Ishikawa (cell line): ENCODE data around the gene PLA2G2D.

ENCODE experiments used
- CEBPB ChIP-seq: IDR thresholded peaks from 2 replicates; pipeline ENCODE4 v1.6.1; 2012
- CREB1 ChIP-seq: IDR thresholded peaks from 2 replicates; pipeline ENCODE4 v1.6.1; 2012; ENCODE audit warnings: low read depth
- EGR1 ChIP-seq: IDR thresholded peaks from 2 replicates; pipeline ENCODE4 v1.6.1; 2012
- EP300 ChIP-seq: IDR thresholded peaks from 2 replicates; pipeline ENCODE4 v1.6.1; 2012; ENCODE audit warnings: borderline replicate concordance
- FOXM1 ChIP-seq: IDR thresholded peaks from 2 replicates; pipeline ENCODE4 v1.6.1; 2012; ENCODE audit warnings: low read depth, borderline replicate concordance
- MAX ChIP-seq: IDR thresholded peaks from 2 replicates; pipeline ENCODE4 v1.6.1; 2012
- NFIC ChIP-seq: IDR thresholded peaks from 2 replicates; pipeline ENCODE4 v1.6.1; 2012
- RAD21 ChIP-seq: IDR thresholded peaks from 2 replicates; pipeline ENCODE4 v1.6.1; 2012; ENCODE audit warnings: low read depth
- REST ChIP-seq: IDR thresholded peaks from 2 replicates; pipeline ENCODE4 v1.6.1; 2012; ENCODE audit warnings: low read depth, mild to moderate bottlenecking
- TAF1 ChIP-seq: IDR thresholded peaks from 2 replicates; pipeline ENCODE4 v1.6.1; 2012; ENCODE audit warnings: low read depth, mild to moderate bottlenecking
- TCF12 ChIP-seq: IDR thresholded peaks from 2 replicates; pipeline ENCODE4 v1.6.1; 2012; ENCODE audit warnings: low read depth
- TEAD4 ChIP-seq: IDR thresholded peaks from 2 replicates; pipeline ENCODE4 v1.6.1; 2012
- USF1 ChIP-seq: IDR thresholded peaks from 2 replicates; pipeline ENCODE4 v1.6.1; 2012
- YY1 ChIP-seq: IDR thresholded peaks from 2 replicates; pipeline ENCODE4 v1.6.1; 2012; ENCODE audit warnings: low read depth
- ZBTB7A ChIP-seq: IDR thresholded peaks from 2 replicates; pipeline ENCODE4 v1.6.1; 2012; ENCODE audit warnings: low read depth

Gene PLA2G2D

GRCh38 chr1:20138346-20138745, 19.0 kb upstream of the PLA2G2D start:
- TF ChIP-seq CREB1, result no peak
- TF ChIP-seq CEBPB, result no peak
- no peak for TF ChIP-seq REST
- no peak for TF ChIP-seq USF1
- no peak for TF ChIP-seq YY1
- TF ChIP-seq TAF1, result no peak
- no peak for TF ChIP-seq EP300
- TF ChIP-seq MAX, result no peak
- TF ChIP-seq TEAD4, result no peak
- no peak for TF ChIP-seq EGR1
- TF ChIP-seq ZBTB7A, result no peak
- TF ChIP-seq FOXM1, result no peak
- TF ChIP-seq TCF12, result no peak
- no peak for TF ChIP-seq NFIC
- no peak for TF ChIP-seq RAD21

- TF ChIP-seq NFIC, result no peak
- no peak for TF ChIP-seq CEBPB
- no peak for TF ChIP-seq FOXM1
Measured at GRCh38 chr1:20137604-20138003, 18.3 kb upstream of the PLA2G2D start.

GRCh38 chr1:20137055-20137454, 17.7 kb upstream of the PLA2G2D start:
- TF ChIP-seq EP300 (no peak), FOXM1 (no peak), RAD21 (no peak), CEBPB (no peak), TEAD4 (no peak), NFIC (no peak), CREB1 (no peak), USF1 (no peak), ZBTB7A (no peak)

GRCh38 chr1:20136249-20136648, 16.9 kb upstream of the PLA2G2D start:
- TF ChIP-seq TEAD4, result no peak
- TF ChIP-seq CEBPB, result no peak

GRCh38 chr1:20134995-20135394, 15.7 kb upstream of the PLA2G2D start:
- TF ChIP-seq MAX (no peak), TAF1 (no peak), YY1 (no peak), CREB1 (no peak), CEBPB (no peak), EGR1 (no peak), TCF12 (no peak), RAD21 (no peak), USF1 (no peak), TEAD4 (no peak), REST (no peak), ZBTB7A (no peak), NFIC (no peak)

- TF ChIP-seq CREB1, result no peak
- TF ChIP-seq FOXM1, result no peak
- TF ChIP-seq TCF12, result no peak
- no peak for TF ChIP-seq TEAD4
- TF ChIP-seq EGR1, result no peak
- TF ChIP-seq NFIC, result no peak
- TF ChIP-seq RAD21, result no peak
- no peak for TF ChIP-seq USF1
- no peak for TF ChIP-seq YY1
- no peak for TF ChIP-seq CEBPB
- no peak for TF ChIP-seq MAX
- no peak for TF ChIP-seq EP300
- no peak for TF ChIP-seq ZBTB7A
- no peak for TF ChIP-seq TAF1
- no peak for TF ChIP-seq REST
Measured at GRCh38 chr1:20126806-20127440, 7.6 kb upstream of the PLA2G2D start.
